HepG2 (cell line): ENCODE data around the gene TGFA. TPM values are rescaled to one million over a fixed set of nuclear protein-coding genes. Genes with fewer than 3 reads are reported as not detected.

Source experiments
- ATAC-seq: fragments of 200-7000 bp; cut with Tn5 transposase; 3 replicates; pipeline ENCODE4 v1.9.1; 2020; ENCODE audit warnings: mild to moderate bottlenecking, moderate library complexity
- BruUV-seq: library from RNA; stranded (reverse); fragments of 400-500 nt; replicated peaks from 2 replicates; lab custom pipeline; 2021; lab: Mats Ljungman, UMichigan
- CTCF ChIA-PET: fragments of 300-600 bp; formaldehyde crosslinking; extraction: SDS; loops from one replicate; lab custom pipeline; 2021; ENCODE audit warnings: low total read pairs, inconsistent platforms, low intra/inter-chr PET ratio; lab: Yijun Ruan, JAX
- POLR2A ChIA-PET: fragments of 350-600 bp; sonication (Branson Sonifier 250); formaldehyde crosslinking; loops from one replicate; lab custom pipeline; 2020; ENCODE audit warnings: antibody characterized with exemption, inconsistent platforms; lab: Yijun Ruan, JAX
- DNase-seq: peaks from one replicate; pipeline ENCODE4 v3.0.0-alpha.2; 2015; ENCODE audit warnings: low spot score
- FAIRE-seq: peaks from 3 replicates; lab custom pipeline; 2011; peaks lifted over from hg19 to GRCh38; lab: Jason Lieb, UNC
- H2AFZ ChIP-seq: one replicate; pipeline ENCODE4 v1.6.1; 2011; ENCODE audit warnings: low read length, inconsistent platforms
- H3K27ac ChIP-seq: fragments of 300-600 bp; 3 replicates; pipeline ENCODE4 v1.8.0; 2011; ENCODE audit warnings: mixed run types, mild to moderate bottlenecking, mixed read lengths, low read length, inconsistent platforms; ENCODE audit not compliant: insufficient read depth; ENCODE audit errors: extremely low read length
- H3K27me3 ChIP-seq, 2 experiments: fragments of 200-600 bp in 1 of 2; 2 replicates in 1 of 2; 3 replicates in 1 of 2; pipeline versions ENCODE4 v1.6.0 to v1.8.0; 2011; ENCODE audit warnings: low read length in 2 of 2, mild to moderate bottlenecking in 2 of 2, moderate library complexity in 2 of 2, inconsistent platforms in 1 of 2; ENCODE audit not compliant: insufficient read depth in 2 of 2, control insufficient read depth in 1 of 2
- H3K36me3 ChIP-seq, 2 experiments: fragments of 200-600 bp in 1 of 2; replicated peaks in 1 of 2; 2 replicates in 1 of 2; 3 replicates in 1 of 2; pipeline versions ENCODE4 v1.5.1 to v1.8.0; 2011; ENCODE audit warnings: low read length in 2 of 2, inconsistent platforms in 1 of 2; ENCODE audit not compliant: insufficient read depth in 2 of 2, control insufficient read depth in 1 of 2
- H3K4me1 ChIP-seq: 2 replicates; pipeline ENCODE4 v1.5.1; 2012; ENCODE audit warnings: low read length, inconsistent platforms; ENCODE audit not compliant: insufficient read depth
- H3K4me2 ChIP-seq: 2 replicates; pipeline ENCODE4 v1.6.0; 2011; ENCODE audit warnings: low read depth, low read length, inconsistent platforms
- H3K4me3 ChIP-seq, 3 experiments: fragments of 200-600 bp in 1 of 3; sonication (generic), shearing (Covaris generic) in 1 of 3; replicated peaks in 1 of 3; 2 replicates each; pipeline ENCODE4 v1.5.1; 2011 to 2016; ENCODE audit warnings: low read length in 3 of 3, inconsistent platforms in 2 of 3, low read depth in 2 of 3, mild to moderate bottlenecking in 2 of 3, control low read depth in 1 of 3, mixed read lengths in 1 of 3; ENCODE audit not compliant: insufficient read depth in 1 of 3
- H3K79me2 ChIP-seq: one replicate; pipeline ENCODE4 v1.6.1; 2011; ENCODE audit warnings: low read length, inconsistent platforms; ENCODE audit not compliant: insufficient read depth
- H3K9ac ChIP-seq: 2 replicates; pipeline ENCODE4 v1.6.0; 2011; ENCODE audit warnings: mild to moderate bottlenecking, low read depth, low read length, inconsistent platforms; ENCODE audit not compliant: insufficient read depth
- H3K9me3 ChIP-seq: 2 replicates; pipeline ENCODE4 v1.5.1; 2012; ENCODE audit warnings: mild to moderate bottlenecking, low read length
- H4K20me1 ChIP-seq: 2 replicates; pipeline ENCODE4 v1.6.0; 2011; ENCODE audit warnings: inconsistent platforms, mild to moderate bottlenecking, low read length, moderate library complexity; ENCODE audit not compliant: insufficient read depth
- CREB1 ChIP-seq, 2 experiments: fragments of 450-650 bp in 1 of 2; IDR thresholded peaks; 2 replicates each; pipeline ENCODE4 v1.6.1; 2016 to 2017; ENCODE audit warnings: control low read depth in 1 of 2, mild to moderate bottlenecking in 1 of 2, missing compliant biosample characterization in 1 of 2, missing genetic modification characterization in 1 of 2
- ETV5 ChIP-seq: IDR thresholded peaks from 2 replicates; pipeline ENCODE4 v1.6.1; 2018; ENCODE audit warnings: missing biosample characterization, missing genetic modification reagents, inconsistent platforms, borderline replicate concordance
- HOXA5 ChIP-seq: sonication (generic); formaldehyde crosslinking; IDR thresholded peaks from 2 replicates; pipeline ENCODE4 v1.4.0; 2020; ENCODE audit warnings: missing genetic modification reagents
- POLR2AphosphoS5 ChIP-seq: IDR thresholded peaks from 2 replicates; pipeline ENCODE4 v1.6.1; 2012; ENCODE audit warnings: low read depth, low read length
- SALL1 ChIP-seq: sonication (generic); formaldehyde crosslinking; IDR thresholded peaks from 2 replicates; pipeline ENCODE4 v1.8.0; 2022; ENCODE audit warnings: mild to moderate bottlenecking, missing genetic modification reagents
- YEATS4 ChIP-seq: sonication (generic); formaldehyde crosslinking; IDR thresholded peaks from 2 replicates; pipeline ENCODE4 v1.4.0; 2020; ENCODE audit warnings: missing genetic modification reagents, borderline replicate concordance
- ZBTB7A ChIP-seq: sonication (generic); formaldehyde crosslinking; IDR thresholded peaks from 2 replicates; pipeline ENCODE4 v1.8.0; 2022; ENCODE audit warnings: mild to moderate bottlenecking, missing genetic modification reagents
- ZNF512 ChIP-seq: sonication (generic); formaldehyde crosslinking; IDR thresholded peaks from 2 replicates; pipeline ENCODE4 v1.4.0; 2020; ENCODE audit warnings: mild to moderate bottlenecking, missing genetic modification reagents
- ZNF619 ChIP-seq: sonication (generic); formaldehyde crosslinking; IDR thresholded peaks from 2 replicates; pipeline ENCODE4 v1.4.0; 2020; ENCODE audit warnings: mild to moderate bottlenecking, missing genetic modification reagents
- ZNF724P ChIP-seq: sonication (generic); formaldehyde crosslinking; IDR thresholded peaks from 2 replicates; pipeline ENCODE4 v1.8.0; 2022; ENCODE audit warnings: missing genetic modification reagents, borderline replicate concordance
- WGBS: methylation state at CpG from one replicate; pipeline ENCODE4 v1.1.6; 2017; ENCODE audit warnings: low lambda C conversion rate; 5-methylcytosine and 5-hydroxymethylcytosine counted together
- in situ Hi-C: cut with HindIII; loops from 2 replicates; pipeline ENCODE4 v1.10.0; 2017; ENCODE audit warnings: low pct_unique_long_range_greater_than_20kb; ENCODE audit not compliant: extremely low pct_ligation_motif_present
- intact Hi-C: fragments of 100-400 bp; cut with micrococcal nuclease; formaldehyde crosslinking; loops from one replicate; pipeline ENCODE4 v1.10.0; 2022; ENCODE audit not compliant: unreplicated experiment
- polyA plus RNA-seq, 8 experiments: library from polyadenylated mRNA; depleted of rRNA in 3 of 8; stranded (reverse) in 7 of 8; unstranded in 1 of 8; fragments of >200 nt; fragmentation: Illumina TruSeq in 4 of 8; extraction: Trizol in 4 of 8; gene quantifications; 2 replicates each; pipeline versions ENCODE4 v1.2.1 to v1.2.3, GENCODE V29; 2011 to 2016; ENCODE audit warnings: low read depth in 4 of 8, missing spikeins in 1 of 8, mixed read lengths in 1 of 8; ENCODE audit not compliant: insufficient read depth in 1 of 8
- total RNA-seq, 5 experiments: library from RNA; depleted of rRNA; stranded (reverse); fragments of >200 nt; fragmentation: Illumina TruSeq; extraction: Trizol; gene quantifications; 2 replicates each; pipeline ENCODE4 v1.2.3, GENCODE V29; 2016; ENCODE audit warnings: low read depth in 1 of 5
- TF ChIP-seq, protein P1 (sequence below): fragments of 450-650 bp; IDR thresholded peaks from 2 replicates; pipeline ENCODE4 v1.6.1; 2016

Gene TGFA
- total and polyA plus RNA-seq, 2 of the 13 experiments (the other 11 are each of a cell fraction or from before 2014, with no cell fraction given), result 7.8 to 15.3 TPM

GRCh38 chr2:70489165-70489564 is 64.5 kb downstream of the TGFA start:
- in situ Hi-C loops, result no loop called here
- H4K20me1 ChIP-seq, result no peaks in the 10 kb centered on the region
- H3K27ac ChIP-seq, result no peak overlapping the region
- no peaks in the 10 kb centered on the region for H3K36me3 ChIP-seq
- H3K9me3 ChIP-seq, result no peaks in the 10 kb centered on the region
- H2AFZ ChIP-seq, result no peak overlapping the region
- WGBS, result 93% methylated on average over 10 of the region's 10 CpGs
- CTCF ChIA-PET, result no interaction called here
- no TSS peak for BruUV-seq
- ATAC-seq (no peak), DNase-seq (no peak), FAIRE-seq (no peak)
- H3K9ac ChIP-seq, result no peak overlapping the region
- H3K27me3 ChIP-seq, result no peaks in the 10 kb centered on the region
- H3K4me3 ChIP-seq, result no peak overlapping the region
- intact Hi-C loops, result loop anchor here (5.0 kb wide), 1 partner anchor 63 kb away; the partner anchor contains the start of gene TGFA
- H3K4me2 ChIP-seq, result no peak overlapping the region
- POLR2A ChIA-PET, result no interaction called here
- no peak for TF ChIP-seq YEATS4
- no peak for TF ChIP-seq POLR2AphosphoS5
- TF ChIP-seq ETV5 (CRISPR knock-in tag), result no peak
- no peak for TF ChIP-seq ZNF512 (CRISPR knock-in tag)
- no peak for TF ChIP-seq ZNF724P (CRISPR knock-in tag)
- TF ChIP-seq CREB1 (IDR thresholded peaks at IDR 0.05), result no peak
- TF ChIP-seq CREB1 (CRISPR knock-in tag; IDR thresholded peaks at IDR 0.05), result no peak
- TF ChIP-seq ZNF619 (CRISPR knock-in tag), result no peak
- no peak for TF ChIP-seq ZBTB7A (CRISPR knock-in tag)
- TF ChIP-seq, protein P1, sequence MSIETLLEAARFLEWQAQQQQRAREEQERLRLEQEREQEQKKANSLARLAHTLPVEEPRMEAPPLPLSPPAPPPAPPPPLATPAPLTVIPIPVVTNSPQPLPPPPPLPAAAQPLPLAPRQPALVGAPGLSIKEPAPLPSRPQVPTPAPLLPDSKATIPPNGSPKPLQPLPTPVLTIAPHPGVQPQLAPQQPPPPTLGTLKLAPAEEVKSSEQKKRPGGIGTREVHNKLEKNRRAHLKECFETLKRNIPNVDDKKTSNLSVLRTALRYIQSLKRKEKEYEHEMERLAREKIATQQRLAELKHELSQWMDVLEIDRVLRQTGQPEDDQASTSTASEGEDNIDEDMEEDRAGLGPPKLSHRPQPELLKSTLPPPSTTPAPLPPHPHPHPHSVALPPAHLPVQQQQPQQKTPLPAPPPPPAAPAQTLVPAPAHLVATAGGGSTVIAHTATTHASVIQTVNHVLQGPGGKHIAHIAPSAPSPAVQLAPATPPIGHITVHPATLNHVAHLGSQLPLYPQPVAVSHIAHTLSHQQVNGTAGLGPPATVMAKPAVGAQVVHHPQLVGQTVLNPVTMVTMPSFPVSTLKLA, result no peak
- TF ChIP-seq HOXA5 (CRISPR knock-in tag), result no peak
- no peak for TF ChIP-seq SALL1 (CRISPR knock-in tag)
- H3K4me1 ChIP-seq, result peaks cover 10% of the 10 kb centered on the region
- H3K79me2 ChIP-seq, result no peaks in the 10 kb centered on the region
